HUES64 (cell line): ENCODE data around the gene LPAR3.
A peak's percentile ranks its signal among the peaks of the same experiment; 100 is the strongest.
"Not testable (repeated sequence)": the region's sequence is repeated elsewhere in the genome, so short reads cannot be mapped to it uniquely, and the experiment has no call there.

Experiments
- H3K27ac ChIP-seq: 2 replicates; pipeline ENCODE4 v1.7.0; 2013; ENCODE audit warnings: low read depth, low read length, inconsistent platforms
- H3K27me3 ChIP-seq: 2 replicates; pipeline ENCODE4 v1.6.1; 2013; ENCODE audit warnings: mild to moderate bottlenecking, low read length; ENCODE audit not compliant: insufficient read depth
- H3K36me3 ChIP-seq: 2 replicates; pipeline ENCODE4 v1.6.1; 2013; ENCODE audit warnings: mild to moderate bottlenecking, low read length; ENCODE audit not compliant: insufficient read depth
- H3K4me1 ChIP-seq: 2 replicates; pipeline ENCODE4 v1.6.1; 2013; ENCODE audit warnings: mild to moderate bottlenecking, low read length, moderate library complexity; ENCODE audit not compliant: insufficient read depth
- H3K4me3 ChIP-seq: 2 replicates; pipeline ENCODE4 v1.5.1; 2013; ENCODE audit warnings: mild to moderate bottlenecking, low read length, moderate library complexity
- H3K9ac ChIP-seq: 2 replicates; pipeline ENCODE4 v1.6.1; 2013; ENCODE audit warnings: mild to moderate bottlenecking, low read depth, low read length
- H3K9me3 ChIP-seq: 2 replicates; pipeline ENCODE4 v1.6.1; 2013; ENCODE audit warnings: low read depth, low read length; ENCODE audit not compliant: insufficient read depth
- WGBS: fragments of 150-250, 120-280 bp; methylation state at CpG from one replicate; pipeline ENCODE4 v1.1.7; 2013; ENCODE audit warnings: missing lambda C conversion rate; 5-methylcytosine and 5-hydroxymethylcytosine counted together

Gene LPAR3

DNA sequence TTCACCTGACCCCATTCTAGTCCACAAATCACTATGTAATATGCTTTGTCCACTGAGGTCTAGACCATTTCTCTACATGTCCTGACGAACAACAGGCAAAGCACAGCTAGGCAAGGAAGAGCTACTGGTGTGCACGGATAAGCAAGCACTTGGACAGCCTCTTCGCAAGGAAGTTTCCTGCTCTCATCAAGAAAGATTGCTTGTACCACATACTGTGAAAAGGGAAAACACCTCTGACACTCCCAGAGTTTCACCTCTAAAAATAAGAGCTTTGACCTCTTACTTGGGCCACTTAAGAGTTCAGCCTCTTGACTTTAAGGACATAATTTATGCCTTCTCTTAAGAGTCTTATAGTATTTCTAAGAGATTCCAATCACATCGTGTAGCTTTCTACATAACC lies 36.0 kb upstream of the LPAR3 start:
- no peaks in the 10 kb centered on the region for H3K36me3 ChIP-seq
- H3K27me3 ChIP-seq, result no peaks in the 10 kb centered on the region
- H3K9ac ChIP-seq, result no peak overlapping the region
- 94% methylated on average over 3 of the region's 4 CpGs for WGBS
- H3K9me3 ChIP-seq, result no peaks in the 10 kb centered on the region
- no peak overlapping the region for H3K27ac ChIP-seq
- no peak overlapping the region for H3K4me3 ChIP-seq
- 0 out of 2 replicates have a peak, but pooled peaks cover 2% of the 10 kb centered on the region for H3K4me1 ChIP-seq

DNA sequence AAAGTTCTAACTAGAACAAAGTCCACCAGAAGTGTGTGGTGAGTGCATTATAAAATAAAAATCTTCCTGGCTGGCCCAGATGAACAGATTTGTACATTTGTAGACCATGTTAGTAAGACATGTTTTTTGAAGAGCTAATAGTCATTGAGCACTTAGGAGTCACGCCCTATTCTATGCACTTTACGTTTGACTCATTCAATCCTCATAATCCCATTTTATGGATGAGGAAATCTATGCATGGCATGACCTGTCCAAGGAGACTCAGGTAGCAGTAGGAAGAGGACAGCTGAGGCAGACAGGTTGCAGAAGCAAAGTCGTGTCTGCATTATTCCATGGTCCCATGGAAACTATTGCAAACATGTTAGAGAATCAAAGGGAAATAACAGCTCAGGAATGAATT lies 30.3 kb upstream of the LPAR3 start:
- H3K4me3 ChIP-seq, result no peak overlapping the region
- H3K27ac ChIP-seq, result no peak overlapping the region
- 84% methylated on average over 1 of the region's 3 CpGs for WGBS
- H3K36me3 ChIP-seq, result no peaks in the 10 kb centered on the region
- no peaks in the 10 kb centered on the region for H3K27me3 ChIP-seq
- H3K9me3 ChIP-seq, result no peaks in the 10 kb centered on the region
- no peaks in the 10 kb centered on the region for H3K4me1 ChIP-seq
- H3K9ac ChIP-seq, result no peak overlapping the region

DNA sequence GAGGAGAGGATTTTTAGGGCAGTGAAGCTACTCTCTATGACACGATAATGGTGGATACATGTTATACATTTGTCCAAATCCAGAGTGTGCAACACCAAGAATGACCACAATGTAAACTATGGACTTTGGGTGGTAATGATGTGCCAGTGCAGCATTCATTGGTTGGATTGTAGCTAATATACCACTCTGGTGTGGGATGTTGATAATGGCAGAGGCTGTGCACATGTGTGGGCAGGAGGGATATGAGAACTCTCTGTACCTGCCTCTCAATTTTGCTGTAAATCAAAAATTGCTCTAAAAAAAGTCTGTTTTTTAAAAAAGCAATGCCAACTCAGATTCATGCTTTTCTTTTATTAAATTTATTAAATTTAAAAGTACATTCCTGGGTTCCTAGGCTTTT lies 27.2 kb upstream of the LPAR3 start:
- Histone ChIP-seq H3K36me3 (no peaks in the 10 kb centered on the region), H3K4me1 (no peaks in the 10 kb centered on the region), H3K9ac (no peak overlapping the region), H3K9me3 (no peaks in the 10 kb centered on the region), H3K4me3 (no peak overlapping the region), H3K27ac (no peak overlapping the region), H3K27me3 (no peaks in the 10 kb centered on the region)
- whole genome bisulfite sequencing, result 100% methylated on average over 1 of the region's 1 CpG

DNA sequence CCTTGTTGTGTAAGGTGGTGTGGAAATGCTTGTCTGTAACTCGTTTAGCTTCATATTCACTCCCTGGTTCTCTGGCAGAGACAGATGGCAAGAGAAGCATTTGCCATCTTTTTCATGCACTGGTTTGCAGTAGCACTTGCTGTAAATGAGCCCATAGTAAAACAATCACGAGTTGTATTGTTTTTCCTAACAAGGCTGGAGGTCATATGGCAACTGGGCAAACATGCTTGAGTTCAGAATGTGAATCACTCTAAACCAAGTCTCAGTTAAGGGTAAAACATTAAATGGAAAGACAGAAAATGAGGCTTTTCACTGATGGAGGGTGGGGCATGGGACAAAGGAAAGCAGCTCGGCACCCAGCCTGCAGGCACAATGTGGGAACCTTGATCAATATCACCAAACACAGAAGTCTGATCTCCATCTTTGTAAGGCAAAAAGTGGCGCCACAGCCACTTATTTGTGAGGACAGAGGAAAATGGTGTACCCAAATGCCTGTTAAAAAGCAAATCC lies 26.5 kb upstream of the LPAR3 start:
- no peak overlapping the region for H3K4me3 ChIP-seq
- H3K9me3 ChIP-seq, result no peaks in the 10 kb centered on the region
- H3K36me3 ChIP-seq, result no peaks in the 10 kb centered on the region
- H3K9ac ChIP-seq, result no peak overlapping the region
- no peaks in the 10 kb centered on the region for H3K4me1 ChIP-seq
- H3K27ac ChIP-seq, result no peak overlapping the region
- WGBS, result 88% methylated on average over 4 of the region's 4 CpGs
- H3K27me3 ChIP-seq, result no peaks in the 10 kb centered on the region

DNA sequence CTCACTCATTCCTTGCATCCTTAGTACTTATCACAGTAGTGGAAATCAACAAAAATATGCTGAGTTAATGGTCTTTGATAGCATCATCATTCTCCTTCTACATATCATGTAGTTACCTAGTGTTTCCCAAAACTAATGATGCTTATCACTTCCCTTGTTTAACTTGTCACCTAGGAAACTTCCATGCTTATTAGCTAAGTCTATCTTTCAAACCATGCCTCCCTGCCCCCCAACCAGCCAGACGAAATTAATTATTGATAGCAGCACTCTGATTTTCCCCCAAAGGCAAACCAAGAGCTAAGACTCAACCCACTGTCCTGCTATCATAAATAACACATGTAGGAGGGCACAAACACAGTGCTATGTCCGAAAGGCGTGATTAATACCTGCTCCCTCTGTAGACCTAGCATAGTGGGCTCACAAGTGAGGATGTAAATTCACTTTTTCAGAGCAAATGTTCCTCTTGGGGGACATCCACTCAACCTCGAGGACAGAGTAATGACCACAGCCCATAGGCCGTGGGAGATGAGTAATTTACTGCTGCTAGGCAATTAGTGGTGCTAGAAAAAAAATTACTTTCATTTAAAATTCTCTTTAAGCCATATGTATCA lies 25.8 kb upstream of the LPAR3 start:
- 89% methylated on average over 5 of the region's 5 CpGs for WGBS
- H3K27me3 ChIP-seq, result no peaks in the 10 kb centered on the region
- no peak overlapping the region for H3K4me3 ChIP-seq
- no peak overlapping the region for H3K9ac ChIP-seq
- no peaks in the 10 kb centered on the region for H3K4me1 ChIP-seq
- H3K27ac ChIP-seq, result no peak overlapping the region
- no peaks in the 10 kb centered on the region for H3K9me3 ChIP-seq
- H3K36me3 ChIP-seq, result no peaks in the 10 kb centered on the region

DNA sequence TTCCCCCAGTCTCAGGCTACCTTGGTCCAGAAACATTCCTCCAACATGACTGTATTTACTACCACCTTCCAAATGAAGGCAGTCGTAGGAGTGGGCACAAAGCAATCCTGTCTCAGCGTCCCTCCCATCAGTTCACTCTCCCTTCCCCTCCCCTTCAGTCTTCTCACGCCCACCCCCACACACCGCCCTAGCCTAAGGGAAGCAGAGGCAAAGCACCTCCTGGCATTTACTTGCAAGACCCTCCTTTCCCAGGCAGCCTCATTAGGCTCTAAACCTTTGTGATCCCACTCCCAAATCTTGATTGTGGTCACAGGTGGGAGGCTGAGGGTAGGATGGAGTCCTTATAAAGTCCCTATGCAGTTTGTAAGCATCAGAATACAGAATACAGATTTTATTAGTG lies 23.9 kb upstream of the LPAR3 start:
- no peaks in the 10 kb centered on the region for H3K9me3 ChIP-seq
- H3K27me3 ChIP-seq, result no peaks in the 10 kb centered on the region
- WGBS, result 44% methylated on average over 4 of the region's 4 CpGs

DNA sequence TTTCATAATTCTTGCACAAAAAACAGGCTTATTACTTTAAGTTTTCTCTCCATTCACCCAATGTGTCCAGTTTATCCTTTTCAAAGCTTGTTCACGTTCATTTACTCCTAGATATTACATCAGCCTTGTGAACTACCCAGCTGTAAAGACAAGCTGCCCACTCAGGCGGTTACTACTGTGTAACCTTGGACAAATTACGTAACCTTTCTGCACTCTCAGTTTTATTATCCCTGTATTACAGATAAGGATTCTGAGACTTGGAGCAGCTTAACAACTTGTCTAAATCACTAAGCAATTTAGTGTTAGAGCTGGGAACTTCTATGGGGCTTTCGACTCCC lies 20.5 kb upstream of the LPAR3 start:
- no peaks in the 10 kb centered on the region for H3K4me1 ChIP-seq
- no peak overlapping the region for H3K4me3 ChIP-seq
- no peaks in the 10 kb centered on the region for H3K36me3 ChIP-seq
- no peak overlapping the region for H3K9ac ChIP-seq
- no peaks in the 10 kb centered on the region for H3K27me3 ChIP-seq
- no peaks in the 10 kb centered on the region for H3K9me3 ChIP-seq
- 85% methylated on average over 3 of the region's 4 CpGs for WGBS
- H3K27ac ChIP-seq, result no peak overlapping the region

More for the DNA sequence above, 23.9 kb upstream of the LPAR3 start:
- Histone ChIP-seq H3K4me1 (no peaks in the 10 kb centered on the region), H3K36me3 (no peaks in the 10 kb centered on the region), H3K4me3 (no peak overlapping the region), H3K9ac (no peak overlapping the region), H3K27ac (no peak overlapping the region)

DNA sequence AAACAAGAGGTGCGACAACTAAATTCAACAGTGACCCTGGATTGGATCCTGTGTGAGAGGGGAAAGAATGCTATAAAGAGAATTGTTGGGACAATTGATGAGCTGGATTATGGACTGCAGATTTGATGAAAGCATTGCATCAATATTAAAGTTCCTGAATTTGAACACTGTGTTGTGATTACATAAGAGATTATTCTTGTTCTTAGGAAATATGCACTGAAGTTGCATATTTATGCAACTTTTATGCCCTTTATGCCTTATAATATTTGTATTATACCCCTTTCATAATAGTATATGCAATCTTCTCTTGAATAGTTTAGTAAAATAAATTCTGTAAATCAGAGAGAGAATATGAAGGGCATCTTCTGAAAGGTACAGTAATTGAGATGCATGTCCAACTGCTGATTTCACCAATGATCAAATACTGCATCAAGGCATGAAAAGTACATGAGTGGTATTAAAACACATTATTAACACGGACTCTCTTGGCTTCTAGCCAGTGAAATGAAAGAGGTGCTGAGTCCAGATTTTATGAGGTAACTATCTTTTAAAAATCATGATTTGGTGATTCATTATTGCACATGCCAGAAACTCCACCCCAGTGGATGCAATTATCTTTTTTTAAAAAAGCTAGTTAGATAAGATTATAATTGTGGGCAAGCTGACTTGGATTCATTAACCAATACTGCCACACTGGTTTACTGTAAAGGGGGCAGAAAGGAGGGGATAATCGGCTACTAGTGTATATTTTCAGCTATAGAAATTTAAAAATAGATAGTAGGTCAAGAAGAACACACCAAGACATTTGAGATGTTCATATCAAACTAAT lies 19.9 kb upstream of the LPAR3 start:
- no peaks in the 10 kb centered on the region for H3K9me3 ChIP-seq
- peaks cover under 1% of the 10 kb centered on the region; the same call in 1 of the 2 replicates for H3K4me1 ChIP-seq
- no peaks in the 10 kb centered on the region for H3K27me3 ChIP-seq
- H3K4me3 ChIP-seq, result no peak overlapping the region
- WGBS, result 96% methylated on average over 2 of the region's 3 CpGs
- no peaks in the 10 kb centered on the region for H3K36me3 ChIP-seq
- no peak overlapping the region for H3K9ac ChIP-seq
- no peak overlapping the region for H3K27ac ChIP-seq

DNA sequence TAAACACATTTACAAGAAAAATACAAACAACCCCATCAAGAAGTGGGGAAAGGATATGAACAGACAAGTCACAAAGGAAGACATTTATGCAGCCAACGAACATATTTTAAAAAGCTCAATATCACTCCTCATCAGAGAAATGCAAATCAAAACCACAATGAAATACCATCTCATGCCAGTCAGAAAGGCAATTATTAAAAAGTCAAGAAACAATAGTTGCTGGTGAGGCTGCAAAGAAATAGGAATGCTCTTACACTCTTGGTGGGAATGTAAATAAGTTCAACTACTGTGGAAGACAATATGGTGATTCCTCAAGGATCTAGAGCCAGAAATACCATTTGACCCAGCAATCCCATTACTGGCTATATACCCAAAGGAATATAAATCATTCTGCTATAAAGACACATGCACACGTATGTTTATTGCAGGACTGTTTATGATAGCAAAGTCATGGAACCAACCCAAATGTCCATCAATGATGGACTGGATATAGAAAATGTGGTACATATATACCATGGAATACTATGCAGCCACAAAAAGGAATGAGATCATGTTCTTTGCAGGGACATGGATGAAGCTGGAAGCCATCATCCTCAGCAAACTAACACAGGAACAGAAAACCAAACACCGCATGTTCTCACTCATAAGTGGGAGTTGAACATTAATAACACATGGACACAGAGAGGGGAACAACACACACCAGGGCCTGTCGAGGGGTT lies 15.9 kb upstream of the LPAR3 start:
- not testable (repeated sequence) for H3K9ac ChIP-seq, H3K36me3 ChIP-seq, H3K9me3 ChIP-seq, H3K4me3 ChIP-seq, H3K27ac ChIP-seq, H3K27me3 ChIP-seq
- 92% methylated on average over 3 of the region's 4 CpGs for WGBS
- peaks cover 10% of the 10 kb centered on the region for H3K4me1 ChIP-seq

DNA sequence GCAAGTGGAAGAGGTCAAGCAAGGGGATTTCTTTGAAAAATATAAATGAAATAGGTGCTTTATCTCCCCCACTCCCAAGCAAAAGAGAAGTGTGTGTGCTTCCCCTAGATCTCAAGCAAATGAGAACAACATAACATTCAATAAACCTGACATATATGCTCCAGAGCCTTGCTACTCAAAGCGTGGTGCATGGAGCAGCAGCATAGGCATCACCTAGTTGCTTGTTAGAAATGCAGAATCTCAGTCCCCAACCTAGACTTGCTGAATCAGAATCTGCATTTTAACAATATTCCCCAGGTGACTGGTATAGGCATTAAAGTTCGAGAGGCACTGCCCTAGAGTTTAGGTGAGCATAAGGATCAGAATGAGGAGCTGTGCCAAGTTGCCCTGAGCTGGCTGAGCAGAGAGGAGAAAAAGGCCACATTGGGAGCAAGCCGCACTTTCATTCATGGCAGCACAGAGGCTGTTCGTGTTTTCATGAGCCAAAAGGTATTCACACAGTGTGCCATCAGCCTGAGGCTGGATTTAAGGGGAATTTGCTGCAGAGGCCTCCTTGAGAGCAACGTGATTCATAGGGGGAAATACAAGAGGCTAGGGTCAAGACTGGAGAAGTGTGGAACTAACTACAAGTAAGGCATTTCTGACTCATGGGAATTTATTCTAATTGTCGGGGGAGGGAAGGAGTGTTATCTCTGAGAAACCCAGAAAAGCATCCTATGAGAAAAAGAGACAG lies 14.3 kb upstream of the LPAR3 start:
- peak overlapping the region; percentile 5; the same call in 1 of the 2 replicates for H3K9ac ChIP-seq

DNA sequence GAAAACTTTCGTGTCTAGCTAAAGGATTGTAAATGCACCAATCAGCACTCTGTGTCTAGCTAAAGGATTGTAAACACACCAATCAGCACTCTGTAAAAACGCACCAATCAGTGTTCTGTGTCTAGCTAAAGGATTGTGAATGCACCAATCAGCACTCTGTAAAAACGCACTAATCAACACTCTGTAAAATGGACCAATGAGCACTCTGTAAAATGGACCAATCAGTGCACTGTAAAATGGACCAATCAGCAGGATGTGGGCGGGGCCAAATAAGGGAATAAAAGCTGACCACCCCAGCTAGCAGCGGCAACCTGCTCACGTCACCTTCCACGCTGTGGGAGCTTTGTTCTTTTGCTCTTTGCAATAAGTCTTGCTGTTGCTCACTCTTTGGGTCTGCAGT lies 9.7 kb upstream of the LPAR3 start:
- not testable (repeated sequence) for H3K4me1 ChIP-seq, H3K36me3 ChIP-seq, H3K27ac ChIP-seq, H3K27me3 ChIP-seq, H3K9me3 ChIP-seq, H3K4me3 ChIP-seq, H3K9ac ChIP-seq
- WGBS, result 93% methylated on average over 7 of the region's 7 CpGs

More for the DNA sequence above, 14.3 kb upstream of the LPAR3 start:
- WGBS, result 56% methylated on average over 6 of the region's 6 CpGs
- no peaks in the 10 kb centered on the region for H3K27me3 ChIP-seq
- H3K4me3 ChIP-seq, result no peak overlapping the region
- no peaks in the 10 kb centered on the region for H3K9me3 ChIP-seq
- H3K36me3 ChIP-seq, result no peaks in the 10 kb centered on the region
- peaks cover 10% of the 10 kb centered on the region for H3K4me1 ChIP-seq
- H3K27ac ChIP-seq, result no peak overlapping the region
